ENCODE data around the gene NEIL1.

DNA sequence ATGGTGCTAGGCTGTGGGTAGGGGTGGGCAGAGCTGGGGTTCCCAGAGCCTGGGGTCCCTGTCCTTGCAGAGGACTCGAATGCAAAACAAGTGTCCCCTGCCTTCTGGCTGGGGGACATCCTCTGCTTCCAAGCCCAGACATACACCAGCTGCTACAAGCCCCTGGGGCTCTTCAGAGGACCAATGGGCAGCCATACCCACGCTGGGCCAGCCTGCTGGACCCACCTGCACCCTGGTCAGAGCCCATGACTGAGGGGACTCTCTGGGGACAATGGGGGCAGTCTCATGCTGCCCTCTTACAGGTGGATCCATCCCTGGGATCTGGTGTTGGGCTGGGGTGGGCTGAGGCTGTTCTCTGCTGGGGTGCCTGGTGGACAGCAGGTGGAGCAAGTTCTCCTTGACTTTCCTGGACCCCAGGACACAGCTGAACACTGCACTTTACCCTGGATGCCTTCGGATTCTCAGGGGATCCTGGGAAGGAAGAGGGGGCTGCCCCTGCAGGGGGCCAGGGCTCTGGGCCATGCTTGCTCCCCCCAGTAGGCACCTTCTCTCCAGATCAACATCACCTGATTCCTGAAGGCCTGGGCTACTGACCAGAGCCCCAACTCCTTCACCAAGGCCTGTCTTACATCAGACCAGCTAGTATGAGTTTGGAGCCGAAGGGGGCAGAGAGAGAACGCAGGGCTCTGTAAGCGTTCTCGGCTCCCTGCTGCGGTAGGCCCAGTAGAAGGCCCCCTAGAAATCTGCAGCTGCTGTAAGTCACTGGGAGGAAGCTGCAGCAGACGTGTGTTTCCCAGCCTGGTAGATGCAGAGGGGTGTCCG, 18.1 kb upstream of the NEIL1 start:
- TF ChIP-seq POLR2A (IDR thresholded peaks at IDR 0.05; ENCODE audit: low read depth, low read length) (no peak), JUN (IDR thresholded peaks at IDR 0.05; ENCODE audit: borderline replicate concordance, insufficient read depth, insufficient read length, low read depth) (no peak), EZH2 (IDR thresholded peaks at IDR 0.05; ENCODE audit: borderline replicate concordance, low read depth, low read length, severe bottlenecking) (no peak), POLR2AphosphoS5 (IDR thresholded peaks at IDR 0.05; ENCODE audit: insufficient read depth, low read depth, low read length) (no peak)
- TF ChIP-seq, protein P1, sequence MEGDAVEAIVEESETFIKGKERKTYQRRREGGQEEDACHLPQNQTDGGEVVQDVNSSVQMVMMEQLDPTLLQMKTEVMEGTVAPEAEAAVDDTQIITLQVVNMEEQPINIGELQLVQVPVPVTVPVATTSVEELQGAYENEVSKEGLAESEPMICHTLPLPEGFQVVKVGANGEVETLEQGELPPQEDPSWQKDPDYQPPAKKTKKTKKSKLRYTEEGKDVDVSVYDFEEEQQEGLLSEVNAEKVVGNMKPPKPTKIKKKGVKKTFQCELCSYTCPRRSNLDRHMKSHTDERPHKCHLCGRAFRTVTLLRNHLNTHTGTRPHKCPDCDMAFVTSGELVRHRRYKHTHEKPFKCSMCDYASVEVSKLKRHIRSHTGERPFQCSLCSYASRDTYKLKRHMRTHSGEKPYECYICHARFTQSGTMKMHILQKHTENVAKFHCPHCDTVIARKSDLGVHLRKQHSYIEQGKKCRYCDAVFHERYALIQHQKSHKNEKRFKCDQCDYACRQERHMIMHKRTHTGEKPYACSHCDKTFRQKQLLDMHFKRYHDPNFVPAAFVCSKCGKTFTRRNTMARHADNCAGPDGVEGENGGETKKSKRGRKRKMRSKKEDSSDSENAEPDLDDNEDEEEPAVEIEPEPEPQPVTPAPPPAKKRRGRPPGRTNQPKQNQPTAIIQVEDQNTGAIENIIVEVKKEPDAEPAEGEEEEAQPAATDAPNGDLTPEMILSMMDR (IDR thresholded peaks at IDR 0.05; ENCODE audit: extremely low read depth in 1 of 2, insufficient read depth in 1 of 2, low read depth in 1 of 2, low read length in 2 of 2): no peak

Measured in endothelial cell of umbilical vein (primary cell).